GM12891 (cell line): Measurements from ENCODE around the gene ZNF787.

Experiments used
- DNase-seq: peaks from one replicate; pipeline ENCODE4 v3.0.0; 2011; ENCODE audit warnings: low spot score; ENCODE audit not compliant: insufficient read length
- FAIRE-seq: peaks from 2 replicates; lab custom pipeline; 2011; peaks lifted over from hg19 to GRCh38; lab: Jason Lieb, UNC
- PAX5 ChIP-seq: IDR thresholded peaks from 2 replicates; pipeline ENCODE4 v1.6.1; 2011; ENCODE audit warnings: low read length, moderate library complexity, mild to moderate bottlenecking; ENCODE audit not compliant: insufficient read depth, severe bottlenecking
- POLR2A ChIP-seq: IDR thresholded peaks from 2 replicates; pipeline ENCODE4 v1.6.1; 2011; ENCODE audit warnings: low read depth, low read length, control low read depth
- POLR2AphosphoS5 ChIP-seq: IDR thresholded peaks from 2 replicates; pipeline ENCODE4 v1.6.1; 2011; ENCODE audit warnings: low read depth, low read length, control low read depth
- POU2F2 ChIP-seq: IDR thresholded peaks from 2 replicates; pipeline ENCODE4 v1.6.1; 2011; ENCODE audit warnings: low read depth, mild to moderate bottlenecking, control low read depth, low read length, moderate library complexity
- SPI1 ChIP-seq: IDR thresholded peaks from 2 replicates; pipeline ENCODE4 v1.6.1; 2011; ENCODE audit warnings: low read depth, low read length, control low read depth
- TAF1 ChIP-seq: IDR thresholded peaks from 2 replicates; pipeline ENCODE4 v1.6.1; 2011; ENCODE audit warnings: low read depth, low read length, control low read depth

Gene ZNF787

DNA sequence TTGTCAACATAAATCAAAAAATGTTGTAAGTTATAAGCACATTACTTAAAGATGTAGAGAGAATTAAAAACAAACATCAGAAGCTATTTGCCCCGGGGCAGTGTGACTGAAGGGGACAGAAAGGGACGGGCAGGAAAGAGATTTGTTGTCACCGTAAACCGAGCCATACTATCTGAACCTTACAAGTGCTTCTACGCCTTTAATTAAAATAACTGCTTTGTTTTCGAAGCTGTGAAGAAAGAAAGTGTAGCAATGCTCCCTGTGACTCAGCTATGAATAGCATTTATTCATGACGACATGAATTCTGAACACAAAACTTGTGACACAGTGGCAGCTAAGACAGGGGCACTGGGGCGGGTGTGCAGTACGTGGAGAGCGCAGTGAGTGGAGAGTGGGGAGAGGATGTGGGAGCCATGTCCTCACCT, 30.0 kb downstream of the ZNF787 start:
- TF ChIP-seq POLR2A: no peak
- TF ChIP-seq SPI1: no peak
- no peak for TF ChIP-seq PAX5
- no peak for TF ChIP-seq TAF1
- no peak for TF ChIP-seq POU2F2
- no peak for TF ChIP-seq POLR2AphosphoS5
- FAIRE-seq: no peak
- DNase-seq: no peak

DNA sequence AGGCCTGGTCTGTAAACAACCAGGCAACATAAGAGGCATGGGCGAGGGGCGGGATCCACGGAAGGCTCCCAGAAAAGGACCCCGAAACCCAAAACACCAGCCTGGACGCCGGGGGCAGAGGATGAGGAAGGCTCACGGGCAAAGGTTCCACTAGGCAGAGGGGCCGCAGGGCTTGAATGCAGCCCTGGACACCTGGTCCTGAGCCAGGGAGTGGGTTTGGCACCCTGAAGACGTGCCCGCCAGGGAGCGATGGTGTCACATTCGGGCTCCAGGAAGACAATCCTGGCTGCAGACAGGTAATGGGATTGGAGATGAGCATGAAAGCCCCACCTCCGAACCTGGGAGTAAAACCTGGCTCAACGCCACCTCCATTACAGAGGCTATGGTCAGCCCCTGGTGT, 31.8 kb downstream of the ZNF787 start:
- DNase-seq: no peak
- no peak for TF ChIP-seq TAF1
- no peak for TF ChIP-seq POU2F2
- no peak for TF ChIP-seq SPI1
- no peak for TF ChIP-seq POLR2A
- no peak for FAIRE-seq

DNA sequence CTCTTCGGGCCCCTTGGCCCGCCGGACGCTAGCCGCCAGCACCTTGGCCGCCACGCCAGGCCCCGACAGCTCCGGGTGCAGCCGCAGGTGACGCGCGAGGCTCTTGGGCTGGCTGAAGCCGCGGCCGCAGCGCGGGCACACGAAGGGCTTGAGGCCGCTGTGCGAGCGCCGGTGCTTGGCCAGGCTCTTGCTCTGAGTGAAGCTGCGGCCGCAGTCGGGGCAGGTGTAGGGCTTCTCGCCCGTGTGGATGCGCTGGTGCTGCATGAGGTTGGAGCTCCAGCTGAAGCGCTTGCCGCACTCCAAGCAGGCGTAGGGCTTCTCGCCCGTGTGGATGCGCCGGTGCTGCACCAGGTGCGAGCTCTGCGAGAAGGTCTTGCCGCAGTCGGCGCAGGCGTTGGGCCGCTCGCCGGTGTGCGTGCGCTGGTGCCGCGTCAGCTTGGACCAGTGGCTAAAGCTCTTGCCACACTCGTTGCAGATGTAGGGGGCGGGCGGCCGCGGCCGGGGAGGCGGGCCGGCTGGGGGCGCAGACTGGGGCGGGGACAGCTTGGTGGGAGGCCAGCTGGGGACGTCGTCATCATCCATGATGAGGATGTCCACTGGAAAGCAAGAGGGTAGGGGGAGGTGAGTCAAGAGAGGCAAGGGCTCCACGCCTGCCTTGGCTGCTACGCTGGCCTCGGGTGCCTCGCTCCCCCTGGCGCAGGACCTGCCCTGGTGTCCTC, 32.4 kb downstream of the ZNF787 start:
- TF ChIP-seq TAF1: no peak
- no peak for TF ChIP-seq POLR2AphosphoS5
- no peak for TF ChIP-seq POU2F2
- no peak for TF ChIP-seq POLR2A
- TF ChIP-seq SPI1: no peak
- no peak for TF ChIP-seq PAX5
- no peak for FAIRE-seq
- no peak for DNase-seq

DNA sequence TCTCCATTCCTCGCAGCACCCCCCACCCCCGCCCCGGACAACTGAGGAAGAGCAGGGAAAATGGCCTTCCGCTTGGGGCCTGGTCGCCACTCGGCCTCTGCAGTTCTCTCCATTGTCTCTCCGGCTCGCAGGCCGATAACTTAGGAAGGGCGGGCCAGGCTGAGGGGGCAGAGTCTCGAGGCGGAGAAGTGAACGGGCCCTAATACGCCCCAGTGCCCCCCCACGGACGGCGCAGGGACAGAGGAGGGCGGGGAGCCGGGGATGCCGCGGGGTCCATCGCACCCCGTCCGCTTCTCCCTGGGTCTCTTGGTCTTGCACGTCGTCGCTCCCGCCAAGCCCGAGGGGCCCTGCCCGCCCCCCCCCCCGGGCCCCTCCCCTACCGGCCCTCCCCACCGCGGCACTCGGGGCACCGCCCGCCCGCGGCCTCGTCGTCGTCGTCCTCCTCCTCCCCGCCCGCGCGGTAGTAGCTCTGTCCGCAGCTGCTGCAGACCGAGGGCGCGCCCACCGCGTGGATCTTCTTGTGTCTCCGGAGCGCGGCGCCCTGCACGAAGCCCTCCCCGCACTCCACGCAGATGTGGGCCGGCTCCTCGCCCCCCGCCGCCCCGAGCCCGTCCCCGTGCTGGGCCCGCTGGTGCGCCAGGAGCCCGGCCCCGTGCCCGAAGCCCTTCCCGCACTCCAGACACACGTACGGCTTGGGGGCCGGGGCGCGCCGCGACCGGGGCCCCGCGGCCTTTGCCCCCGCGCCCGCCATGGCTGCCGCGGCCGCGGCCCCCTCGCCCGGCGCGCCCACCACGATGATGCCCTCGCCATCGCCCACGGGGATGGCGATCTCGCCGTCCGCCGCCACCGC, 33.2 kb downstream of the ZNF787 start:
- peak; percentile 13 for DNase-seq
- TF ChIP-seq POLR2A (no peak), POLR2AphosphoS5 (no peak), PAX5 (no peak), POU2F2 (no peak), TAF1 (no peak), SPI1 (no peak)
- FAIRE-seq: no peak

DNA sequence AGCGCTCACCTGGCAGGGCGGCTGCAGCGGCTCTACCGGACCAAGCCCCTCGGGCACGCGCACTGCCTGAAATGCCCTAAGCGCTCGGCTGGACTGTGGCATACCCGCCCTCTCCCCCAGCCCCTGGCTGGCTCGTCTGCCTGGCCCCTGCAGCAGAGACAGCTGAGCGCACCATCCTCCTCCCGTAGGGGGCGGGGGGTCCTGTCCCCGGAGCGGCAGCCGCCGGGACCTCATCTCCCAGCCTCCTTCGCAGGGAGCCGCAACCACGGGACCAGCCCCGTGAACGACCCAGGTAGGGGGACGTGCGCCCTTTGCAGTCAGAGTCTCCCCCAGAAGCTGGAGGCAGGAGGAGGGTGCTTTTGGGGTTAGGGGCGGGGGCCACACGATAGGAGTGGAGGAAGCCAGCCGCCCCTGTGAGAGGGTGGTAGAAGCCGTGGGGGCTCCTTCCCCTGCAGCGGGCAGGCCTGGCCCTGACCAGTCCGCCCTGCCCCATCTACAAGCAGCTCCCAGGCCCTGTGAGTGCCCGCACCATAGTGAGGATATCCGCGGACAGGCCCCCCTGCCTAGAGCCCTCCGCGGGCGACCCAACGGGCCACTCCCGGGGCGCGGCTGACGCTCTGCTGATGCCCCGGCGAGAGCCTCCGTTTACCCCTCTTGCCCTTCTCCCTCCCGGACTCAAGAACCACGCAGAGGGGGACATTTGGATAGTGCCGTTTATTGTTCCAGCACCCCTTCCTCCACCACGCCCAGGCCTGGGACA, 34.2 kb downstream of the ZNF787 start:
- DNase-seq (peak; percentile 10), FAIRE-seq (no peak)
- no peak for TF ChIP-seq TAF1
- no peak for TF ChIP-seq SPI1
- TF ChIP-seq POLR2AphosphoS5: no peak

DNA sequence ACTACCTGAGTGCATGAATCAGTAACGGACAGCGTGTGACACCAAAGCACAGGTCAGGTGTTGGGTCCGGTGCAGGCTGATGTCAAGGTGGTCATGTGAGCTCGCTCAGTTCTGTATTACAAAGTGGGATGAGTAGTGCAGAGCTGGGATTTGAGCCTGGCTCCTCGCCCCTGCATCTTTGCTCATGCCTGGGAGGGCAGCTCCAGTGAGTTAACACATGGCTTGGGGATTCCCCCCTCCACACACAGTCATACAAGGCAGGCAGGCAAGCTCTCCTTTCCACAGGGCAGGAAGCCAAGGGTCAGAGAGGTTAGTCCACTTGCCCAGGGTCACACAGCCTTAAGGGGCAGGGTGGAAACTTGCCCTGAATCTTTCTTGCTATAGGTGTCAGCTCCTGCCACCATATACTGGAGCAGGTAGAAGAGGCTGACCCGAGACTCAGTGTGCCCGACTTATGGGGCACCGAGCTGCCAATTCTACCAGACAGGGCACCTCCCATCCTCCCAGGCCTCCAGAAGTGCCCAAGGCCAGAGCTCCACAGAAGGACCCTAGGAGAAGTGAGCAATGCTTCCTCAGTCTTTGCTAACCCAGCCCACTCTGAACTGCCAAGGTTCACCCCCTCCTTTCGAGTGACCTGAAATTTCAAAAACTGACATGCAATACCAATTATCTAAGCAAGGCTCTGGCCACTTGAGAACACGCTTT, 35.4 kb downstream of the ZNF787 start:
- TF ChIP-seq POLR2A: no peak
- TF ChIP-seq POU2F2: peak; percentile 4; the same call in 1 of the 2 replicates
- FAIRE-seq (no peak), DNase-seq (peak; percentile 21)

DNA sequence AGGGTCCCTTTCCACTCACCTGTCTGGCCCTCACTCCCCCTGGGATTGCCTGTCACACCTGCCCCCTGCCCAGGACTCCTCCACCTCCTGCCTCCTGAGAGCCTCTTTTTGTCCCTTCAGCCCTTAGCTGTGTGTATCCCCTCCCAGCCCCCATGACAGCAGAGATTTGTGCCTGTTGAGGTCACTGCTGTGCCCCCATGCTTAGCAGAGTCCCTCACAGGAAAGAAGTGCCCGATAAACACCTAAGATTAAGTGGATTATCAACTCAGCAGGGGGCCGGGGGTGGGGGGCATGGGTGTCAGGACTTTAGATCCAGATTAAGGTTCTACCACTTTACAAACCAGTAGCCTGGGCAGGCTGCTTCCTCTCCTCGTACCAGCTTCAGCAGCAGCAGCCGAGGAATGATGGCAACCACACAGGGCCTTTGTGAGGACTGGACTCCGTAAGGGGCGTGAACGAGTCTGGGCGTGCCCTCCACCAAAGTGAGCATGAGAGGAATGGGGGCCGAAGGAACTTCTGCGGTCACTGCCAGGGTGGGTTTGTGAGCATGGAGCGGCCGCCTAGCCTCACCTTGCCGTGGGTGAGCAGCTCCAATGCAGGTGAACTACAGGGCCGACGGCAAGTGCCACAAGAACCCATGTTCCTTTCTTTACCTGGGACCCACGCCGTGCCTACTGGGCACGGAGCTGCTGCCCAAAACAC, 36.1 kb downstream of the ZNF787 start:
- no peak for TF ChIP-seq SPI1
- no peak for TF ChIP-seq POU2F2
- TF ChIP-seq TAF1: no peak
- no peak for TF ChIP-seq POLR2AphosphoS5
- no peak for TF ChIP-seq PAX5
- TF ChIP-seq POLR2A: no peak
- no peak for FAIRE-seq
- DNase-seq: no peak

DNA sequence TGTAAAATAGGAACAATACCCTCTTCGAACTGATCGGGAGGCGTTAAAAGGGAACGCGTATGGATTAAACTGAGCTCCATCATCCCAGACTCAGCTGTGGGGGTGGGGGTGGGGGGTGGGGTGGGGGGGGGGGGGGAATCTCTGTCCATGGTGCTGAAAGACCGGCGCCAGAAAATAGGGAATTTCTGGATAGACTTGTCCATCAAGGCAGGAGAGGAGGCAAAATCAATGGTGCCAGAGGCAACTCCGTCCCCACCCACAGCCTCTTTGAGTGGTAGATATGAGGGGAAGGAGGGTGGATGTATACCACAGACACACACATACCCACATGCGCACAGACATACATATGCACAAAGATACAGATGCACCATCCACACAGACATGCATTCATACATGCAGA, 37.4 kb downstream of the ZNF787 start:
- no peak for TF ChIP-seq POLR2AphosphoS5
- TF ChIP-seq POU2F2: no peak
- no peak for TF ChIP-seq PAX5
- no peak for TF ChIP-seq SPI1
- no peak for TF ChIP-seq TAF1
- no peak for TF ChIP-seq POLR2A
- DNase-seq: no peak

More for the DNA sequence above, 37.4 kb downstream of the ZNF787 start:
- FAIRE-seq: no peak
